DMS53 (cell line): Measurements from ENCODE around the gene YIF1A.

Experiments
- DNase-seq: peaks from one replicate; lab custom pipeline; 2025; lab: John Stamatoyannopoulos, UW

YIF1A gene

GRCh38 chr11:66288671-66289547 is at the start of gene YIF1A:
Gene YIF1A, minus strand, starts transcription at chr11:66289143. Its CDS starts 158 bp downstream, at chr11:66288985.
- peak; percentile 100 for DNase-seq

GRCh38 chr11:66337103-66337899 is 48.4 kb upstream of the YIF1A start:
- DNase-seq, result no peak

GRCh38 chr11:66336234-66337102 is 47.5 kb upstream of the YIF1A start, which contains the start of gene RIN1:
Gene RIN1, minus strand, starts transcription at chr11:66336434. Its CDS starts 32 bp downstream, at chr11:66336402.
- DNase-seq, result peak; percentile 92

GRCh38 chr11:66335531-66336233 is 46.7 kb upstream of the YIF1A start:
- peak; percentile 79 for DNase-seq

GRCh38 chr11:66334605-66335442 is 45.9 kb upstream of the YIF1A start:
- DNase-seq, result no peak

GRCh38 chr11:66333896-66334604 is 45.1 kb upstream of the YIF1A start:
- DNase-seq, result no peak

GRCh38 chr11:66333220-66333877 is 44.4 kb upstream of the YIF1A start:
- DNase-seq, result no peak

- DNase-seq, result no peak
Observed at GRCh38 chr11:66332371-66333219, 43.7 kb upstream of the YIF1A start.

GRCh38 chr11:66331542-66332370 is 42.8 kb upstream of the YIF1A start:
- no peak for DNase-seq

- no peak for DNase-seq
Observed at GRCh38 chr11:66330931-66331330, 42.0 kb upstream of the YIF1A start.

GRCh38 chr11:66329165-66329673 is 40.3 kb upstream of the YIF1A start:
- no peak for DNase-seq

GRCh38 chr11:66328302-66329144 is 39.6 kb upstream of the YIF1A start:
- DNase-seq, result peak; percentile 90

GRCh38 chr11:66328031-66328301 is 39.0 kb upstream of the YIF1A start:
- no peak for DNase-seq

- DNase-seq, result no peak
Observed at GRCh38 chr11:66327171-66328030, 38.5 kb upstream of the YIF1A start.
